Hippocampal formation (tissue), 2 donors: ENCODE results near the gene PERCC1.

Experiments
- DNase-seq, 2 donors: peaks; one replicate each; lab custom pipeline; 2025; lab: John Stamatoyannopoulos, UW

PERCC1 gene

GRCh38 chr16:1430759-1431496 lies at the start of gene PERCC1:
Gene PERCC1, plus strand, starts transcription at chr16:1431078. Its CDS starts 1,516 bp downstream, at chr16:1432594.
- no peak for DNase-seq

GRCh38 chr16:1381612-1382406 lies 49.1 kb upstream of the PERCC1 start:
- no peak for DNase-seq

DNA sequence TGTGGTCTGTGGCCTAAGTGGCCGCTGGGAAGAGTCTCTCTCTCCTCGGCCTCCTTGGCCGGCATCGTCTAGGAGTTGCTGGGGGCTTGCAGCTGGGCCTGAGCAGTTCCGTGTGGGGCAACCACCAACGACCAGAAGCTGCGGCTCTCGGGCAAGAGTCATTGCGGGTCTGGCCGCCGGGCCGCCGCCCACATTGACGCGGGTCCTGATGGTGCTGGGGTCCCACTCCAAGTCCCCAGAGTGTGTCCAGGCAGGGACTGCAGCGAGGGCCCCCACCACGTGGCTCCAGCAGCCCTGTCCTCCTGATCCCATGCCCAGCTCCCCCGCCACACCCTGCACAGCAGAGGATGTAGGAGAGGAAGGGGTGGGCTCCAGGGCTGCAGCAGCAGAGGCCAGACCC lies 47.3 kb upstream of the PERCC1 start:
- DNase-seq: no peak

- no peak for DNase-seq
These were observed 45.6 kb upstream of the PERCC1 start for GRCh38 chr16:1385232-1385631.

- no peak for DNase-seq
These were observed 43.5 kb upstream of the PERCC1 start for GRCh38 chr16:1387331-1387730.

DNA sequence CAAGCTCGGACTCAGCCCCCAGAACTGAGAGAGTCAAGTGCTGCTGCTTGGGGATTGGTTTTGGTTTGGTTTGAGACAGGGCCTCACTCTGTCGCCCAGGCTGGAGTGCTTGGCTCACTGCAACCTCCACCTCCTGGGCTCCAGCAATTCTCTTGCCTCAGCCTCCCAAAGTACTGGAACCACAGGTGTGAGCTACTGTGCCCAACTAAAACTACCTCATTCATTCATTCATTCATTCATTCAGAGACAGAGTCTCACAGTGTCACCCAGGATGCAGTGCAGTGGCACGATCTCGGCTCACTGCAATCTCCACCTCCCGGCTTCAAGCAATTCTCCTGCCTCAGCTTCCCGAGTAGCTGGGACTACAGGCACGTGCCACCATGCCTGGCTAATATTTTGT lies 41.1 kb upstream of the PERCC1 start:
- DNase-seq: no peak

- DNase-seq: no peak
These were observed 40.6 kb upstream of the PERCC1 start for GRCh38 chr16:1390239-1390779.

- DNase-seq: no peak
These were observed 38.1 kb upstream of the PERCC1 start for GRCh38 chr16:1392826-1393225.

GRCh38 chr16:1393613-1394176 lies 37.2 kb upstream of the PERCC1 start:
- no peak for DNase-seq

DNA sequence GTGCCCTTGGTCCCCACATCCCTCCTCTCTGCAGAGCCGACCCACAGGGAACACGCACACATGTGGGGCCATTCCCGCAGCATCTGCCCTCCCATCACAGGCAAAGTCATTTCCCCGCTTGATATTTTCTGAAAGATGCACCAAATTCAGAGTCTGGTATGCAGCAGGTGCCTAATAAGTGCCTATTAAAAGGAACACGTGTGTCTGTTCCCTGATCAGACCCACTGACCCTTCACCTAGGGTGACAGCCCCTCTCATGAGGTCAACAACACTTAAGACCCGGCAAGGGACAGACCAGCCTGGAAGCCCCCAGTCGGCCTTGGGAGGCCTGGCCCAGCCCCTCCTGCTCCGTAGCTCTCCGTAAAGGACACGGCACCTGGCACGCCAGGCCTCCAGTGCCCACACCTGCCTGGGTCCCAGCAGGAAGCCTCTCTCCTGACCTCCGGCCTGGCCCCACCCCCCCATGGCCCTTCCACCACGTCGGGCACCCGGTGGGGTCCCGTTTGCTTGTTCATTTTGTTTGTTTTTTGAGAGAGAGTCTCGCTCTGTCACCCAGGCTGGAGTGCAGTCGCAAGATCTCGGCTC lies 36.4 kb upstream of the PERCC1 start:
- DNase-seq: no peak

- DNase-seq: no peak
These were observed 35.3 kb upstream of the PERCC1 start for GRCh38 chr16:1395444-1396031.

DNA sequence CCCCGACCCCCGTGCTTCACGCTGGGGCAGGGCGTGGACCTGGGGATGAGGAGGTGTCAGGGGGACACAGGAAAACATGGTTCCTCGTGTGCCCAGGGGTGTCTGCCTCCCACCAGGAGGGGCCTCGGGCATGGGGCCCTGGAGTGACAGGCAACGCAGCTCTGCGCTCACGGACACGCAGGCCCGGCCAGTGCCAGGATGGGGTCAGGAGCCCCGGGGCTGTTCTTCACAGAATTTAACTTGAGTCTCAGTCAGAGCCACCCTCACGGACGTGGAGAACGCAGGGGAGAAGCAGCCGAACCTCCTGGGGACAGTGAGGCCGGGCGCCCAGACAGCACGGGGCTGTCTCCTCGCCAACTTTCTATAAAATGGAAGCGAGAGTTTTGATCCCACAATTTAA lies 33.1 kb upstream of the PERCC1 start:
- no peak for DNase-seq

- DNase-seq: no peak
These were observed 32.5 kb upstream of the PERCC1 start for GRCh38 chr16:1398351-1398750.

DNA sequence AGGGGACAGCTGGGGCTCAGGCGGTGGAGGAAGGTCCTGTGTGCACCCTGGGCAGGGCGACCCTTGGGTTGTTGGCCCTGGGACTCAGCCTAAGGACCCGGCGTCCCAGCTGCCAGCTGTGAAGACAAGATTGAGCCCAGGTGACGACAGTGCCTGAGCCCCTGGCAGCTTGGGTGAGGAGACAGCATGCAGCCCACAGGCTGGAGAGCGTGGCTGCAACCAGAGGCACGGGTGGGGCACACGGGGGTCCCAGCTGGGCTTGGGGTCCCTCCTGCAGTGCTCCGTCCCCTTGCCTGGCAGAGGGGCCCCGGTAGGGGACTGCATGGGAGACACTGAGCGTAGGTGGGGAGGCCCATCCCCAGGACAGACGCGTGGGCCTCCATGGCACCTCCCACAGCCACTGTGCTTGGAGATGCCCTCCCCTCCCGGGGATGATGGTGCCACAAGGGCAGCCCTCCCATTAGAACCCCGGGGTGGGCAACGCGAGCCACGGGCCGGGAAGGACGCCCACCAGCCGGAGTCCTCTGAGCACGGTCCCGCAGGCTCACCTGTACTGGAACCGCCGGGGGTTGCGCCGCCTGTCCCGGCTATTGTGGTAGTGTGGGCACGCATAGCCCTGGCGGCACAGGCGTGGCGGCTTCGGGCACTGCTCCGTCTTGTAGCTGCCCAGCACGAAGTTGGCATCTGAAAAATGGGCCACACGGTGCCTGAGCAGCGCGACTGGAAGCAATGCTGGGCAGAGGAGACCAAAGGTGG lies 31.9 kb upstream of the PERCC1 start:
- no peak for DNase-seq

- DNase-seq: no peak
These were observed 29.7 kb upstream of the PERCC1 start for GRCh38 chr16:1401061-1401757.

GRCh38 chr16:1401758-1402154 lies 29.1 kb upstream of the PERCC1 start:
- DNase-seq: no peak

GRCh38 chr16:1403036-1403435 lies 27.8 kb upstream of the PERCC1 start:
- no peak for DNase-seq

GRCh38 chr16:1403733-1404132 lies 27.1 kb upstream of the PERCC1 start:
- no peak for DNase-seq

DNA sequence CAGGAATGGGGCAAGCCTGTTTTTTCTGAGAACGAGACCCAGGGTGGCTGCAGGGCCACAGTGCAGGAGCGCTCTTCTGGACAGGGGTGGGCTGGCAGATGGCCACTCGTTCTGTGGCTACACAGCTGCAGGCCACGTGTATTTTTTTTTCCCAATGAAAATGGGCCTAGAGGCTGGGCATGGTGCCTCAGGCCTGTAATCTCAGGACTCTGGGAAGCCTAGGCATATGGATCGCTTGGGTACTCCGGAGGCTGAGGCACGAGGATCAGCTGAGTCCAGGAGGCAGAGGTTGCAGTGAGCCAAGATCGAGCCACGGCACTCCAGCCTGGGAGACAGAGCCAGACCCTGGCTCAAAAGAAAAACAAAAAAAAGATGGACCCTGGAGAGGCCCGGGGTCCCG lies 23.1 kb upstream of the PERCC1 start:
- DNase-seq: no peak

DNA sequence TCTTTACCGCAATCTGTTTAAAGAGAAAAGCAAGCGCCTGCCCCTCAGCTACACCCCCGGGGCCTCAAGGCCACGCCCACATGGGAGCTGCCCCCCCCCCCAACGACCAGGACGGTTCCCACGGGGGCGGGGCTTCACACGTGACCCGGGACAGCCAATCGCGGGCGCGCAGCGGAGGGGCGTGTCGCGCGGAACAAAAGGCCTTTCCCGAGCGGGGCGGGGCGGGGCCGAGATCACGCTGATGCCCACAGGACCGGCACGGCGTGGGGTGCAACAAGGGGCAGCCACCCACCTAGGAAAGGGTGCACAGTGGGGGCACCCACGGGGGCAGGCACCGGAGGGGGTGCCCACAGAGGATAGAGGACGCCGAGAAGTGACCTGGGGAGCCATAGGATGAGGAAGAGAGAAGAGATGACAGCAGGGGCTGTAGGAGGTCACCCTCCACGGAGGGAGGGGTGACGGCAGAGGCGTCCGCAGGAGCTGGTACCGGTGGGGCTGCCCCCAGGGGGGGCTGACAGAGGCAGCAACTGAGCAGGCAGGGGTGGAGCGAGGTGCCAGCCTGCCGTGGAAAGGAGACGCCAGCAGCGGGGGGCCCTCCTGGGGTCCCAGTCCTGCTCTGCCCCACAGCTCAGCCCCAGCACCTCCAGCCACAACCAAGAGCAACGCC lies 22.6 kb upstream of the PERCC1 start:
- DNase-seq: peak; percentile 71 to 95
